B cell (primary cell): ENCODE data around the gene ZBED2.

ENCODE experiments used
- EZH2 ChIP-seq: IDR thresholded peaks from 2 replicates; pipeline ENCODE4 v1.6.1; 2012; ENCODE audit warnings: borderline replicate concordance, low read depth, mild to moderate bottlenecking, moderate library complexity, low read length; ENCODE audit not compliant: insufficient read depth, poor library complexity, severe bottlenecking
- TF ChIP-seq, protein P1 (sequence below): fragments of 200-600 bp; IDR thresholded peaks from one replicate; pipeline ENCODE4 v1.8.0; 2022; ENCODE audit warnings: antibody characterized with exemption, mild to moderate bottlenecking

GRCh38 chr3:111617406-111617805 is 22.3 kb upstream of the ZBED2 start:
- TF ChIP-seq, protein P1, sequence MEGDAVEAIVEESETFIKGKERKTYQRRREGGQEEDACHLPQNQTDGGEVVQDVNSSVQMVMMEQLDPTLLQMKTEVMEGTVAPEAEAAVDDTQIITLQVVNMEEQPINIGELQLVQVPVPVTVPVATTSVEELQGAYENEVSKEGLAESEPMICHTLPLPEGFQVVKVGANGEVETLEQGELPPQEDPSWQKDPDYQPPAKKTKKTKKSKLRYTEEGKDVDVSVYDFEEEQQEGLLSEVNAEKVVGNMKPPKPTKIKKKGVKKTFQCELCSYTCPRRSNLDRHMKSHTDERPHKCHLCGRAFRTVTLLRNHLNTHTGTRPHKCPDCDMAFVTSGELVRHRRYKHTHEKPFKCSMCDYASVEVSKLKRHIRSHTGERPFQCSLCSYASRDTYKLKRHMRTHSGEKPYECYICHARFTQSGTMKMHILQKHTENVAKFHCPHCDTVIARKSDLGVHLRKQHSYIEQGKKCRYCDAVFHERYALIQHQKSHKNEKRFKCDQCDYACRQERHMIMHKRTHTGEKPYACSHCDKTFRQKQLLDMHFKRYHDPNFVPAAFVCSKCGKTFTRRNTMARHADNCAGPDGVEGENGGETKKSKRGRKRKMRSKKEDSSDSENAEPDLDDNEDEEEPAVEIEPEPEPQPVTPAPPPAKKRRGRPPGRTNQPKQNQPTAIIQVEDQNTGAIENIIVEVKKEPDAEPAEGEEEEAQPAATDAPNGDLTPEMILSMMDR, result no peak
- TF ChIP-seq EZH2, result no peak
